Measurements from ENCODE around the gene GPLD1. TPM values are rescaled to one million over a fixed set of nuclear protein-coding genes. Genes with fewer than 3 reads are reported as not detected.

GPLD1 gene
- total and polyA plus RNA-seq, 9 of the 15 experiments (the other 6 are each of a cell fraction or from before 2014, with no cell fraction given): 0.11 to 1.3 (median 0.82) TPM

GRCh38 chr6:24382220-24382540 lies 107.2 kb downstream of the GPLD1 start:
- no peak overlapping the region for H3K27ac ChIP-seq (ENCODE audit: extremely low read depth, low read depth, low read length)
- no TSS peak for BruUV-seq (replicated peaks)
- intact Hi-C loops (cut with micrococcal nuclease): no loop called here
- no peak overlapping the region for H3K4me2 ChIP-seq (ENCODE audit: insufficient read depth, low read length)
- no peak overlapping the region for H2AFZ ChIP-seq (ENCODE audit: low read depth, low read length)
- no peaks in the 10 kb centered on the region for H3K36me3 ChIP-seq (ENCODE audit: control insufficient read depth, insufficient read depth, low read length)
- 0% methylated on average over 1 of the region's 1 CpG for WGBS (ENCODE audit: insufficient coverage, low coverage, missing lambda C conversion rate)
- H3K27me3 ChIP-seq (ENCODE audit: control insufficient read depth in 2 of 2, insufficient read depth in 2 of 2, low read length in 2 of 2): peaks cover 3 to 17% of the 10 kb centered on the region in 2 experiments; a peak in 3 of 5 replicates
- ATAC-seq (no peak), FAIRE-seq (no peak), DNase-seq (ENCODE audit: extremely low read depth in 1 of 4, low spot score in 3 of 4) (no peak)
- no peaks in the 10 kb centered on the region for H3K4me1 ChIP-seq (replicated peaks in 1 of 2; ENCODE audit: control insufficient read depth in 2 of 2, insufficient read depth in 2 of 2, low read length in 2 of 2)
- ChIA-PET POLR2A (interaction anchor here (1.0 to 1.1 kb wide), 2 partner anchors 17 to 21 kb away, joined by 3 read pairs; partner anchors contain the start of gene MRS2), CTCF (ENCODE audit: low intra/inter-chr PET ratio) (no interaction called here)
- H3K79me2 ChIP-seq (ENCODE audit: control insufficient read depth, insufficient read depth, low read length): no peaks in the 10 kb centered on the region
- no peaks in the 10 kb centered on the region for H3K9me1 ChIP-seq (ENCODE audit: control insufficient read depth, insufficient read depth, low read length)
- no peak overlapping the region for H3K9ac ChIP-seq (ENCODE audit: insufficient read depth in 1 of 2, low read depth in 2 of 2, low read length in 2 of 2)
- H3K4me3 ChIP-seq: no peak overlapping the region
- no peaks in the 10 kb centered on the region for H3K9me3 ChIP-seq (replicated peaks; ENCODE audit: control insufficient read depth, insufficient read depth, low read depth, low read length)
- in situ Hi-C loops (cut with MboI): no loop called here
- H4K20me1 ChIP-seq (replicated peaks; ENCODE audit: control insufficient read depth, insufficient read depth, low read length): no peaks in the 10 kb centered on the region
- TF ChIP-seq MED1 (CRISPR knock-in tag; IDR thresholded peaks at IDR 0.05; ENCODE audit: borderline replicate concordance) (no peak), HIVEP1 (CRISPR knock-in tag; IDR thresholded peaks at IDR 0.05) (no peak), ATF6 (CRISPR knock-in tag; IDR thresholded peaks at IDR 0.05) (no peak), ZNF24 (IDR thresholded peaks at IDR 0.05) (no peak), HMGN3 (IDR thresholded peaks at IDR 0.05; ENCODE audit: borderline replicate concordance, extremely low read depth, insufficient read length, low read depth, low read length) (no peak), CEBPB (tag; IDR thresholded peaks at IDR 0.05) (no peak), NR2F6 (CRISPR knock-in tag; IDR thresholded peaks at IDR 0.05) (no peak), ZNF655 (CRISPR knock-in tag; IDR thresholded peaks at IDR 0.05) (no peak), JUND (IDR thresholded peaks at IDR 0.05; ENCODE audit: borderline replicate concordance, low read depth, low read length) (no peak), JUND (tag; IDR thresholded peaks at IDR 0.05; ENCODE audit: borderline replicate concordance, low read depth, low read length) (no peak), ZNF668 (CRISPR knock-in tag; IDR thresholded peaks at IDR 0.05) (no peak), ZNF140 (CRISPR knock-in tag; IDR thresholded peaks at IDR 0.05) (no peak), NCOR1 (IDR thresholded peaks at IDR 0.05) (no peak), ZBTB2 (IDR thresholded peaks at IDR 0.05) (no peak), GATAD2A (IDR thresholded peaks at IDR 0.05) (no peak), ZBTB49 (CRISPR knock-in tag; IDR thresholded peaks at IDR 0.05; ENCODE audit: borderline replicate concordance) (no peak), DLX4 (CRISPR knock-in tag; IDR thresholded peaks at IDR 0.05) (no peak)
